HUES64 (cell line): Measurements from ENCODE around the gene ZBTB17.

Experiments used
- H3K27ac ChIP-seq: 2 replicates; pipeline ENCODE4 v1.7.0; 2013; ENCODE audit warnings: low read depth, low read length, inconsistent platforms
- H3K27me3 ChIP-seq: 2 replicates; pipeline ENCODE4 v1.6.1; 2013; ENCODE audit warnings: mild to moderate bottlenecking, low read length; ENCODE audit not compliant: insufficient read depth
- H3K36me3 ChIP-seq: 2 replicates; pipeline ENCODE4 v1.6.1; 2013; ENCODE audit warnings: mild to moderate bottlenecking, low read length; ENCODE audit not compliant: insufficient read depth
- H3K4me1 ChIP-seq: 2 replicates; pipeline ENCODE4 v1.6.1; 2013; ENCODE audit warnings: mild to moderate bottlenecking, low read length, moderate library complexity; ENCODE audit not compliant: insufficient read depth
- H3K4me3 ChIP-seq: 2 replicates; pipeline ENCODE4 v1.5.1; 2013; ENCODE audit warnings: mild to moderate bottlenecking, low read length, moderate library complexity
- H3K9ac ChIP-seq: 2 replicates; pipeline ENCODE4 v1.6.1; 2013; ENCODE audit warnings: mild to moderate bottlenecking, low read depth, low read length
- H3K9me3 ChIP-seq: 2 replicates; pipeline ENCODE4 v1.6.1; 2013; ENCODE audit warnings: low read depth, low read length; ENCODE audit not compliant: insufficient read depth
- WGBS: fragments of 150-250, 120-280 bp; methylation state at CpG from one replicate; pipeline ENCODE4 v1.1.7; 2013; ENCODE audit warnings: missing lambda C conversion rate; 5-methylcytosine and 5-hydroxymethylcytosine counted together

ZBTB17 gene

GRCh38 chr1:15949453-15950245 lies 26.3 kb downstream of the ZBTB17 start:
- no peak overlapping the region for H3K4me3 ChIP-seq
- peak overlapping the region; percentile 58 for H3K27ac ChIP-seq
- H3K4me1 ChIP-seq, result peaks cover 47% of the 10 kb centered on the region
- H3K9ac ChIP-seq, result no peak overlapping the region; the same call in 1 of the 2 replicates
- no peaks in the 10 kb centered on the region for H3K9me3 ChIP-seq
- no peaks in the 10 kb centered on the region for H3K27me3 ChIP-seq
- 46% methylated on average over 25 of the region's 25 CpGs for WGBS
- H3K36me3 ChIP-seq, result peaks cover 25% of the 10 kb centered on the region

DNA sequence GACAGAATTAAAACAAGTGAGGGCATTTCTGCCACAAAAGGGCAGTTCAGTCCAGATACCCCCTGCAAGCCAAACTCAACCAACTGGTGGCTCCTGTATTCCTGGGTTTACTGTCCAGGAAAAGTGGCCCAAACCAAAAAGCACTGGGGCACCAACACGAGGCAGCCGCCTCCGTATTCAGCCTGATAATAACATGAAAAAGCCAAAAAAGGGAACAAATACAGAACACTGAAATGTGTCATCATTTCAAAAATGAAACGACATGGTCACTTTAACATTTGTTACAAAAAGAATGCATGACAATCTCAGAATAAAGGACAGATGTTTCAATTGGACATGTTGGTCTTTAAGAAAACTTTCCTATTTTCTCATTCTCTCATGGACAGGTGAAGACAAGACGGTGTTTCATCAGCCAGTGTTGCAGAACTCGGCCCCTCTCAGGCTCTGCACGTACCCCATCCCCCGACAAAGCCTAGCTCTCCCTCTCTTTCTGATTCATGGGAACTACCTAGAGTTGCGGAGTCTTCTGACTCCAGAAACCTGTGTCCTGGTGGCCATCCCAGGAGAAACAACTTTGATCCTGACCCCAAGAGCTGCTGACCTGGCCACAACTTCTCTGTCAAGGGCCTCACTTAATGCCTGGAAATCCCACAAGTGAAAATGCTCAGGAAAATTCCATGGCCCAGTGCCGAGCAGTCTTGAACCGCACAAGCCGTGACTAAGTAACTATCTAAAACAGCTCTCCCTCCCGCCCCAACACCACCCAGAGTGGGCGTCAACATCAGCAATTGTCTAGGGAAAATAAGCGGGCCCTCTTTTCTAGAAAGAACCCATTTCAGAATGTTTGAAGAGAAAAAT lies 27.1 kb downstream of the ZBTB17 start:
- Histone ChIP-seq H3K4me1 (peaks cover 42% of the 10 kb centered on the region), H3K27me3 (no peaks in the 10 kb centered on the region), H3K4me3 (no peak overlapping the region), H3K9ac (no peak overlapping the region), H3K36me3 (peaks cover 32% of the 10 kb centered on the region), H3K27ac (peak overlapping the region; percentile 2; the same call in 1 of the 2 replicates), H3K9me3 (no peaks in the 10 kb centered on the region)
- WGBS, result 83% methylated on average over 15 of the region's 15 CpGs

DNA sequence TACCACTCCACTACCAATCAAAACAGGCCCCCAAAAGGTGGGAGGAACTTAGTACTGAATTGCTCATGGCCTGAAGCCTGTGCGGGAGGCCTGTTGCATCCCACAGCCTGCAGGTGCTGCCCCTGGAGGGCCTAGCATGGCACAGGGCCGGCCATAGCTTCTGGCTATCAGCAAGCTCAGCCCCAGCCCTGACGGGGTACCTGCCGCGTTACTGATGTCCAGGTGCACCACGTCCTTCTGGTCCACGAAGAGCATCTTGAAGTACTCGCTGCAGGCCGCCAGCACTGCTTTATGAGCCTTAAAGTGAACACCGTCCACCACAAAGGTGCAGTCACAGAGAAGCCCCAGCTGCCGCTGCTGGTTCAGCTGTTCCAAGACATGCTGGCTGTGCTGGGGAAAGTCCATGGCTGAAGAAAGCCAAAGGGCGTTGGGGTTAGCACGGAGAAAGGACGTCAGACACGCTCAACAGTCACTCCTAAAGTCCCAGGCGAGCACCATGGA lies 27.8 kb downstream of the ZBTB17 start:
- WGBS, result 94% methylated on average over 16 of the region's 16 CpGs
- H3K9me3 ChIP-seq, result no peaks in the 10 kb centered on the region
- peaks cover 38% of the 10 kb centered on the region for H3K36me3 ChIP-seq
- peaks cover 36% of the 10 kb centered on the region for H3K4me1 ChIP-seq
- H3K4me3 ChIP-seq, result no peak overlapping the region
- no peak overlapping the region for H3K9ac ChIP-seq
- H3K27me3 ChIP-seq, result no peaks in the 10 kb centered on the region
- H3K27ac ChIP-seq, result no peak overlapping the region

- H3K27me3 ChIP-seq, result no peaks in the 10 kb centered on the region
- 90% methylated on average over 10 of the region's 10 CpGs for WGBS
- H3K4me3 ChIP-seq, result no peak overlapping the region
- peaks cover 32% of the 10 kb centered on the region for H3K4me1 ChIP-seq
- no peak overlapping the region for H3K9ac ChIP-seq
- H3K27ac ChIP-seq, result no peak overlapping the region
- no peaks in the 10 kb centered on the region for H3K9me3 ChIP-seq
- H3K36me3 ChIP-seq, result peaks cover 44% of the 10 kb centered on the region
Observed at GRCh38 chr1:15947382-15948090, 28.4 kb downstream of the ZBTB17 start.

GRCh38 chr1:15946571-15947381 lies 29.1 kb downstream of the ZBTB17 start:
- H3K9ac ChIP-seq, result no peak overlapping the region
- no peaks in the 10 kb centered on the region for H3K9me3 ChIP-seq
- peaks cover 32% of the 10 kb centered on the region for H3K4me1 ChIP-seq
- H3K36me3 ChIP-seq, result peaks cover 52% of the 10 kb centered on the region
- H3K27ac ChIP-seq, result no peak overlapping the region
- no peaks in the 10 kb centered on the region for H3K27me3 ChIP-seq
- no peak overlapping the region for H3K4me3 ChIP-seq
- 94% methylated on average over 18 of the region's 18 CpGs for WGBS

- no peaks in the 10 kb centered on the region for H3K27me3 ChIP-seq
- H3K9ac ChIP-seq, result no peak overlapping the region
- no peaks in the 10 kb centered on the region for H3K9me3 ChIP-seq
- H3K4me1 ChIP-seq, result peaks cover 25% of the 10 kb centered on the region
- H3K4me3 ChIP-seq, result no peak overlapping the region
- WGBS, result 96% methylated on average over 17 of the region's 17 CpGs
- no peak overlapping the region for H3K27ac ChIP-seq
- peaks cover 60% of the 10 kb centered on the region for H3K36me3 ChIP-seq
Observed at GRCh38 chr1:15945832-15946448, 30.0 kb downstream of the ZBTB17 start.

GRCh38 chr1:15945011-15945831 lies 30.7 kb downstream of the ZBTB17 start:
- peaks cover 67% of the 10 kb centered on the region for H3K36me3 ChIP-seq
- no peaks in the 10 kb centered on the region for H3K9me3 ChIP-seq
- H3K4me3 ChIP-seq, result no peak overlapping the region
- H3K27ac ChIP-seq, result no peak overlapping the region
- WGBS, result 95% methylated on average over 39 of the region's 39 CpGs
- no peaks in the 10 kb centered on the region for H3K27me3 ChIP-seq
- no peak overlapping the region for H3K9ac ChIP-seq
- peaks cover 18% of the 10 kb centered on the region for H3K4me1 ChIP-seq

- Histone ChIP-seq H3K9ac (no peak overlapping the region), H3K27me3 (no peaks in the 10 kb centered on the region), H3K4me1 (peaks cover 11% of the 10 kb centered on the region; the same call in 1 of the 2 replicates), H3K4me3 (no peak overlapping the region), H3K27ac (no peak overlapping the region), H3K36me3 (peaks cover 74% of the 10 kb centered on the region), H3K9me3 (no peaks in the 10 kb centered on the region)
- WGBS, result 95% methylated on average over 55 of the region's 55 CpGs
Observed at GRCh38 chr1:15944308-15945010, 31.4 kb downstream of the ZBTB17 start.

DNA sequence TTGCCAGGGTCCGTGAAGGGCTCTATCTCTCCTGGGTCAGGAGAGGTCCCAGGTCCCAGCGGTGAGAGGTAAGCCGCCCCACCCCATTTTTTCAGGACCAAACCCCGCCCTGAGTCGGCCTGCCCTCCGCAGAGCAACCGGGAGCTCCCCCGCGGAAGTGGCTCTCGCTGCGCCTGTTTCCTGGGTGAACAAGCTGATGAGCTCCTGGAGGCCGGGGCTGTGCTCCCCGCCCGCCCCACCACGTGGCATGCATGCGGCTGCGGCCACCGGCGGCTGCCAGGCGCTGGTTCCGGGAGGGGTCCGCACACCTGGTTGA lies 32.0 kb downstream of the ZBTB17 start:
- no peaks in the 10 kb centered on the region for H3K9me3 ChIP-seq
- 94% methylated on average over 22 of the region's 22 CpGs for WGBS
- peaks cover 6% of the 10 kb centered on the region; the same call in 1 of the 2 replicates for H3K4me1 ChIP-seq
- H3K4me3 ChIP-seq, result no peak overlapping the region
- H3K36me3 ChIP-seq, result peaks cover 79% of the 10 kb centered on the region
- no peaks in the 10 kb centered on the region for H3K27me3 ChIP-seq
- no peak overlapping the region for H3K9ac ChIP-seq
- H3K27ac ChIP-seq, result no peak overlapping the region
